ENCODE measurements around the gene GPBP1.
"Not testable (repeated sequence)": the region's sequence is repeated elsewhere in the genome, so short reads cannot be mapped to it uniquely, and the experiment has no call there.

Gene GPBP1

GRCh38 chr5:57302164-57302563 lies 128.3 kb downstream of the GPBP1 start:
- no peaks in the 10 kb centered on the region for H3K4me1 ChIP-seq (ENCODE audit: insufficient read depth, low read length)
- no peaks in the 10 kb centered on the region for H3K36me3 ChIP-seq (ENCODE audit: insufficient read depth, low read length)
- peaks cover 7% of the 10 kb centered on the region; the same call in 1 of the 2 replicates for H3K9me3 ChIP-seq (ENCODE audit: control insufficient read depth, insufficient read depth, low read length)
- no peak overlapping the region for H3K9ac ChIP-seq (ENCODE audit: low read depth, low read length)

GRCh38 chr5:57302643-57303042 lies 128.8 kb downstream of the GPBP1 start:
- Histone ChIP-seq H3K36me3 (ENCODE audit: insufficient read depth, low read length) (no peaks in the 10 kb centered on the region), H3K9ac (ENCODE audit: low read depth, low read length) (no peak overlapping the region), H3K4me1 (ENCODE audit: insufficient read depth, low read length) (no peaks in the 10 kb centered on the region), H3K9me3 (ENCODE audit: control insufficient read depth, insufficient read depth, low read length) (peaks cover 7% of the 10 kb centered on the region; the same call in 1 of the 2 replicates)

- Histone ChIP-seq H3K9ac (ENCODE audit: low read depth, low read length) (no peak overlapping the region), H3K4me1 (ENCODE audit: insufficient read depth, low read length) (no peaks in the 10 kb centered on the region), H3K9me3 (ENCODE audit: control insufficient read depth, insufficient read depth, low read length) (peaks cover 7% of the 10 kb centered on the region; the same call in 1 of the 2 replicates), H3K36me3 (ENCODE audit: insufficient read depth, low read length) (no peaks in the 10 kb centered on the region)
These were observed 130.1 kb downstream of the GPBP1 start for GRCh38 chr5:57303985-57304384.

- H3K4me1 ChIP-seq (ENCODE audit: insufficient read depth, low read length), result no peaks in the 10 kb centered on the region
- no peak overlapping the region for H3K9ac ChIP-seq (ENCODE audit: low read depth, low read length)
- H3K9me3 ChIP-seq (ENCODE audit: control insufficient read depth, insufficient read depth, low read length), result peaks cover 7% of the 10 kb centered on the region; the same call in 1 of the 2 replicates
- no peaks in the 10 kb centered on the region for H3K36me3 ChIP-seq (ENCODE audit: insufficient read depth, low read length)
These were observed 131.1 kb downstream of the GPBP1 start for GRCh38 chr5:57304931-57305330.

- H3K9me3 ChIP-seq (ENCODE audit: control insufficient read depth, insufficient read depth, low read length), result peaks cover 7% of the 10 kb centered on the region; the same call in 1 of the 2 replicates
- no peak overlapping the region for H3K9ac ChIP-seq (ENCODE audit: low read depth, low read length)
- H3K4me1 ChIP-seq (ENCODE audit: insufficient read depth, low read length), result 0 out of 2 replicates have a peak, but pooled peaks cover under 1% of the 10 kb centered on the region
- no peaks in the 10 kb centered on the region for H3K36me3 ChIP-seq (ENCODE audit: insufficient read depth, low read length)
These were observed 132.5 kb downstream of the GPBP1 start for GRCh38 chr5:57306359-57306758.

GRCh38 chr5:57307516-57307915 lies 133.7 kb downstream of the GPBP1 start:
- peaks cover 7% of the 10 kb centered on the region; the same call in 1 of the 2 replicates for H3K4me1 ChIP-seq (ENCODE audit: insufficient read depth, low read length)
- no peaks in the 10 kb centered on the region for H3K36me3 ChIP-seq (ENCODE audit: insufficient read depth, low read length)
- H3K9ac ChIP-seq (ENCODE audit: low read depth, low read length), result no peak overlapping the region
- peaks cover 7% of the 10 kb centered on the region; the same call in 1 of the 2 replicates for H3K9me3 ChIP-seq (ENCODE audit: control insufficient read depth, insufficient read depth, low read length)

GRCh38 chr5:57309022-57309421 lies 135.2 kb downstream of the GPBP1 start:
- not testable (repeated sequence) for H3K4me1 ChIP-seq (ENCODE audit: insufficient read depth, low read length); H3K9me3 ChIP-seq (ENCODE audit: control insufficient read depth, insufficient read depth, low read length); H3K36me3 ChIP-seq (ENCODE audit: insufficient read depth, low read length); H3K9ac ChIP-seq (ENCODE audit: low read depth, low read length)

- Histone ChIP-seq H3K36me3 (ENCODE audit: insufficient read depth, low read length) (no peaks in the 10 kb centered on the region), H3K4me1 (ENCODE audit: insufficient read depth, low read length) (peaks cover 7% of the 10 kb centered on the region; the same call in 1 of the 2 replicates), H3K9ac (ENCODE audit: low read depth, low read length) (no peak overlapping the region), H3K9me3 (ENCODE audit: control insufficient read depth, insufficient read depth, low read length) (peaks cover 5% of the 10 kb centered on the region; the same call in 1 of the 2 replicates)
These were observed 137.4 kb downstream of the GPBP1 start for GRCh38 chr5:57311251-57311650.

- peaks cover 7% of the 10 kb centered on the region; the same call in 1 of the 2 replicates for H3K4me1 ChIP-seq (ENCODE audit: insufficient read depth, low read length)
- H3K36me3 ChIP-seq (ENCODE audit: insufficient read depth, low read length), result no peaks in the 10 kb centered on the region
- no peaks in the 10 kb centered on the region; the same call in 1 of the 2 replicates for H3K9me3 ChIP-seq (ENCODE audit: control insufficient read depth, insufficient read depth, low read length)
- no peak overlapping the region for H3K9ac ChIP-seq (ENCODE audit: low read depth, low read length)
These were observed 138.3 kb downstream of the GPBP1 start for GRCh38 chr5:57311921-57312735.

GRCh38 chr5:57313716-57314115 lies 139.9 kb downstream of the GPBP1 start:
- Histone ChIP-seq H3K4me1 (ENCODE audit: insufficient read depth, low read length) (peaks cover 7% of the 10 kb centered on the region; the same call in 1 of the 2 replicates), H3K9ac (ENCODE audit: low read depth, low read length) (no peak overlapping the region), H3K9me3 (ENCODE audit: control insufficient read depth, insufficient read depth, low read length) (no peaks in the 10 kb centered on the region; the same call in 1 of the 2 replicates), H3K36me3 (ENCODE audit: insufficient read depth, low read length) (no peaks in the 10 kb centered on the region)

All from ES-I3 (cell line).